ENCODE measurements around the gene POLG2. TPM values are rescaled to one million over a fixed set of nuclear protein-coding genes. Genes with fewer than 3 reads are reported as not detected.

Gene POLG2
- total RNA-seq, 1 donor from 2014 or later = 10.3 TPM

DNA sequence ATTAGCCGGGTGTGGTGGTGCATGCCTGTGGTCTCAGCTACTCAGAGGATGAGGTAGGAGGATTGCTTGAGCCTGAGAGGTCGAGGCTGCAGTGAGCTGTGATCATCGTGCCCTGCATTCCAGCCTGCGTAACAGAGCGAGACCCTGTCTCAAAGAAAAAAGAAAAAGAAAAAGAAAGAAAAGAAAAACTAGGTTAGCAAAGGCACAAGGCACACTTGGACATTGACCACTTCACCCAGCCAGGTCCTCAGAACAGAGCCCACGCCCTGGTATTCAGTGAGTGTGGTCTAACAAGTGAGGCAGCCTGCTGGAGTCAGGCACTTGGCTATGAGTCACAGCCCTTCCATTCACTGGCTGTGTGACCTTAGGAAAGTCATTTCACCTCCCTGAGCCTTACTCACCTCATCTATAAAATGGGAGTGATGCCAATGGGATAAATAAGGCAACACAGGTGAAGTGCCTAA, 37.5 kb downstream of the POLG2 start:
- DNase-seq (ENCODE audit: low spot score) = no peak
- TF ChIP-seq, protein P1, sequence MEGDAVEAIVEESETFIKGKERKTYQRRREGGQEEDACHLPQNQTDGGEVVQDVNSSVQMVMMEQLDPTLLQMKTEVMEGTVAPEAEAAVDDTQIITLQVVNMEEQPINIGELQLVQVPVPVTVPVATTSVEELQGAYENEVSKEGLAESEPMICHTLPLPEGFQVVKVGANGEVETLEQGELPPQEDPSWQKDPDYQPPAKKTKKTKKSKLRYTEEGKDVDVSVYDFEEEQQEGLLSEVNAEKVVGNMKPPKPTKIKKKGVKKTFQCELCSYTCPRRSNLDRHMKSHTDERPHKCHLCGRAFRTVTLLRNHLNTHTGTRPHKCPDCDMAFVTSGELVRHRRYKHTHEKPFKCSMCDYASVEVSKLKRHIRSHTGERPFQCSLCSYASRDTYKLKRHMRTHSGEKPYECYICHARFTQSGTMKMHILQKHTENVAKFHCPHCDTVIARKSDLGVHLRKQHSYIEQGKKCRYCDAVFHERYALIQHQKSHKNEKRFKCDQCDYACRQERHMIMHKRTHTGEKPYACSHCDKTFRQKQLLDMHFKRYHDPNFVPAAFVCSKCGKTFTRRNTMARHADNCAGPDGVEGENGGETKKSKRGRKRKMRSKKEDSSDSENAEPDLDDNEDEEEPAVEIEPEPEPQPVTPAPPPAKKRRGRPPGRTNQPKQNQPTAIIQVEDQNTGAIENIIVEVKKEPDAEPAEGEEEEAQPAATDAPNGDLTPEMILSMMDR (IDR thresholded peaks at IDR 0.05) = no peak
- peak overlapping the region; percentile 82 for H3K27ac Mint-ChIP-seq (ENCODE audit: unreplicated experiment)
- no peak overlapping the region for H3K4me3 Mint-ChIP-seq (ENCODE audit: unreplicated experiment)
- H3K4me1 Mint-ChIP-seq (ENCODE audit: low read depth) = peaks cover 12% of the 10 kb centered on the region
- no peaks in the 10 kb centered on the region for H3K9me3 Mint-ChIP-seq (ENCODE audit: low read depth)
- H3K27me3 Mint-ChIP-seq (ENCODE audit: low read depth) = peaks cover 2% of the 10 kb centered on the region
- no peaks in the 10 kb centered on the region for H3K36me3 Mint-ChIP-seq (ENCODE audit: low read depth)

DNA sequence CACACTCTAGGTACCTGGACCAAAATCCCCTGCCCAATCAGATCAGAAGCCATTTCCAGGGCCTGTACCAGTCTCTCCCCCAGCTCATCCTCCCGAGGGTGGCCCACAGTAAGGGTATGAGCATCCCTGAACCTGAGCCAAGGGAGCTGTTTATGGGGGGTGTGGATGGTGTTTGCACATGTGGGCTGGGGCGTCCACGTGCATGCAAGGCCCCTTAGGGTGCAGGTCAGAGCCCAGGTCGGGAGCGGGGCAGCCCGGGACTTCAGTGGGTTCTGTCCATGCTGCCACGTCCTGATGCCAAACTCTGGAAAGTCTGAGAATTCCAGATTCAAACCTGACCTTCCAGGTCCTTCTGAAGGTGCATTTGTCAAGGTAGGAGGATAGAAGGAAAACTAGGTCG, 38.1 kb downstream of the POLG2 start:
- TF ChIP-seq, protein P1 (IDR thresholded peaks at IDR 0.05) = no peak
- no peak overlapping the region for H3K27ac Mint-ChIP-seq (ENCODE audit: unreplicated experiment)
- no peak for DNase-seq (ENCODE audit: low spot score)

DNA sequence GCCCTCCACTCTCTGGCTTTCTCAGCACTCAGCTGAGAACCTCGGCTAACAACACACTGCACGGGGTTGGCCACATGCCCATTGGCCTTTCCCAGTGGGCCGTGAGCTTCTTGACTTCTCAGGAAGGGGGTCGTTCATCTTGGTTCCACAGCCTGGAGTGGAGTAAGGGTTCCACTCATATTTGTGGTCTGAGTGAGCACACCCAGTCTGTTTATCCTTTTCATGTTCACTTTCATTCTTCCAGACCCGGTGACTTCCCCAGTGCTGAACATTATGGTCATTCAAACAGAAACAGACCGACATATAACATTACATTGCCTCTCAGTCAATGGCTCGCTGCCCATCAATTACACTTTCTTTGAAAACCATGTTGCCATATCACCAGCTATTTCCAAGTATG, 39.7 kb downstream of the POLG2 start:
- Mint-ChIP-seq H3K27me3 (ENCODE audit: low read depth) (peaks cover 4% of the 10 kb centered on the region), H3K27ac (ENCODE audit: unreplicated experiment) (peak overlapping the region; percentile 41), H3K9me3 (ENCODE audit: low read depth) (no peaks in the 10 kb centered on the region), H3K4me1 (ENCODE audit: low read depth) (peaks cover 12% of the 10 kb centered on the region), H3K36me3 (ENCODE audit: low read depth) (no peaks in the 10 kb centered on the region), H3K4me3 (ENCODE audit: unreplicated experiment) (no peak overlapping the region)
- TF ChIP-seq, protein P1 (IDR thresholded peaks at IDR 0.05) = no peak
- DNase-seq (ENCODE audit: low spot score) = no peak

More for the DNA sequence above, 38.1 kb downstream of the POLG2 start:
- Mint-ChIP-seq H3K27me3 (ENCODE audit: low read depth) (peaks cover 2% of the 10 kb centered on the region), H3K36me3 (ENCODE audit: low read depth) (no peaks in the 10 kb centered on the region), H3K9me3 (ENCODE audit: low read depth) (no peaks in the 10 kb centered on the region), H3K4me3 (ENCODE audit: unreplicated experiment) (no peak overlapping the region), H3K4me1 (ENCODE audit: low read depth) (peaks cover 12% of the 10 kb centered on the region)

DNA sequence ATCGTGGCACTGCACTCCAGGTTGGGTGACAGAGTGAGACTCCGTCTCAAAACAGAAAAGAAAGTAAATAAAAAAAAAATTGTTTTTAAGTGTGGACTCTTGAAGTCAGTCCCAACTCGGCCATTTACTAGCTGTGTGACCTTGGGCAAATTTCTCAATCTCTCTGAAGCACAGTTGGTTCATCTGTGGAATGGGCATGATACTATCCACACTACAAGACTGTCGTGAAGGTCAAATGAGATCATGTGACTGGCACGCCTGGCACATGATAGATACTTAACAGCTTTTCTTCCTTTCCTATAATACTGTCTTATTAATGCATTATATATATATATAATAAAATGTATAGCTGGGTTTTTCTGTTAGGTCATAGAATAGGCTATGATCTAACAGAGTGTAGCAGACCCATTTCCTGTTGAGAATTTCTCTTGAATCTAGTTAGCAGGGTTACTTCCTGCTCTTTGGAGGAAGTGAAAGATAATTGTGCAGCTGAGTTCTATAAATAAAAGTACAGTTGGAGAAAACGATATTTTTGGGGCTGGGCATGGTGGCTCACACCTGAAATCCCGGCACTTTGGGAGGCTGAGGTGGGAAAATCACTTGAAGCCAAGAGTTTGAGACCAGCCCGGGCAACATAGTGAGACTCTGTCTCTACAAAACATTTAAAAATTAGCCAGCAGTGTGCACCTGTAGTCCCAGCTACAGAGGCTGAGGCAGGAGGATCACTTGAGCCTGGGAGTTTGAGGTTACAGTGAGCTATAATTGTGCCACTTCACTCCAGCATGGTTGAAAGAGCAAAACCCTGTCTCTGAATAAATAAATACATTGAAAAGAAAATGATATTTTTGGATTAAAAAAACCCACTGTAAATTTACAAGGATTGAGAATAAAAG, 40.6 kb downstream of the POLG2 start:
- Mint-ChIP-seq H3K27ac (ENCODE audit: unreplicated experiment) (no peak overlapping the region), H3K4me1 (ENCODE audit: low read depth) (peaks cover 12% of the 10 kb centered on the region), H3K4me3 (ENCODE audit: unreplicated experiment) (no peak overlapping the region), H3K36me3 (ENCODE audit: low read depth) (no peaks in the 10 kb centered on the region), H3K27me3 (ENCODE audit: low read depth) (peaks cover 2% of the 10 kb centered on the region), H3K9me3 (ENCODE audit: low read depth) (no peaks in the 10 kb centered on the region)
- TF ChIP-seq, protein P1 (IDR thresholded peaks at IDR 0.05) = no peak
- DNase-seq (ENCODE audit: low spot score) = no peak

DNA sequence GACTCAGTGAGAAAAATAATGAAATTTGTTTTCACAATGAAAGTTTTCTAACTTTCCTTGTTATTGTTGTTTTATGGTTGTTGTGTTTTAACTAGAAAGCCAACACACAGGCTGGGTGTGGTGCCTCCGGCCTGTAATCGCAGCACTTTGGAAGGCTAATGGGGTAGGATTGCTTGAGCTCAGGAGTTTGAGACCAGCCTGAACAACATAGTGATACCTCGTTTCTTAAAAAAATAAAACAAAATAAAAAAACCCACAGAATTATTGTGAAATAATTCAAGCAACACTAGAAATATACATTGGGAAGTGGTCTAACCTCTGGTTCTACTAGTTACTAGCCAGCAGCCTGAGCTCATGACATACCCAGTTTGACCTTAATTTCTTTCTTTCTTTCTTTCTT, 47.3 kb downstream of the POLG2 start:
- H3K4me1 Mint-ChIP-seq (ENCODE audit: low read depth) = peaks cover 6% of the 10 kb centered on the region
- no peaks in the 10 kb centered on the region for H3K36me3 Mint-ChIP-seq (ENCODE audit: low read depth)
- TF ChIP-seq, protein P1 (IDR thresholded peaks at IDR 0.05) = no peak
- no peak for DNase-seq (ENCODE audit: low spot score)
- no peak overlapping the region for H3K27ac Mint-ChIP-seq (ENCODE audit: unreplicated experiment)
- peaks cover 4% of the 10 kb centered on the region for H3K27me3 Mint-ChIP-seq (ENCODE audit: low read depth)
- no peaks in the 10 kb centered on the region for H3K9me3 Mint-ChIP-seq (ENCODE audit: low read depth)
- H3K4me3 Mint-ChIP-seq (ENCODE audit: unreplicated experiment) = no peak overlapping the region
